ENCODE results near the gene STRA6. TPM values are rescaled to one million over a fixed set of nuclear protein-coding genes. Genes with fewer than 3 reads are reported as not detected.
A peak's percentile ranks its signal among the peaks of the same experiment; 100 is the strongest.

The STRA6 gene
- polyA plus RNA-seq, 3 donors = 24.4 to 40.6 (median 35.4) TPM

- no peak for DNase-seq (ENCODE audit: extremely low read depth in 1 of 11, low read depth in 9 of 11, low spot score in 4 of 11)
These were observed 9.3 kb downstream of the STRA6 start for GRCh38 chr15:74193299-74193718.

- DNase-seq (ENCODE audit: extremely low read depth in 1 of 11, low read depth in 9 of 11, low spot score in 4 of 11) = no peak
These were observed 9.8 kb downstream of the STRA6 start for GRCh38 chr15:74192751-74193150.

- no peak for DNase-seq (ENCODE audit: extremely low read depth in 1 of 11, low read depth in 9 of 11, low spot score in 4 of 11)
These were observed 10.8 kb downstream of the STRA6 start for GRCh38 chr15:74191798-74192197.

- no peak for DNase-seq (ENCODE audit: extremely low read depth in 1 of 11, low read depth in 9 of 11, low spot score in 4 of 11)
These were observed 14.4 kb downstream of the STRA6 start for GRCh38 chr15:74188216-74188615.

- no peak for DNase-seq (ENCODE audit: extremely low read depth in 1 of 11, low read depth in 9 of 11, low spot score in 4 of 11)
These were observed 16.8 kb downstream of the STRA6 start for GRCh38 chr15:74185710-74186348.

GRCh38 chr15:74184582-74185091 is 17.9 kb downstream of the STRA6 start:
- DNase-seq (ENCODE audit: extremely low read depth in 1 of 11, low read depth in 9 of 11, low spot score in 4 of 11) = no peak

GRCh38 chr15:74182131-74182530 is 20.5 kb downstream of the STRA6 start:
- DNase-seq (ENCODE audit: extremely low read depth in 1 of 11, low read depth in 9 of 11, low spot score in 4 of 11) = no peak

GRCh38 chr15:74180881-74181602 is 21.5 kb downstream of the STRA6 start:
- DNase-seq (ENCODE audit: extremely low read depth in 1 of 11, low read depth in 9 of 11, low spot score in 4 of 11) = no peak

- no peak for DNase-seq (ENCODE audit: extremely low read depth in 1 of 11, low read depth in 9 of 11, low spot score in 4 of 11)
These were observed 22.4 kb downstream of the STRA6 start for GRCh38 chr15:74179983-74180880.

- DNase-seq (ENCODE audit: extremely low read depth in 1 of 11, low read depth in 9 of 11, low spot score in 4 of 11) = no peak
These were observed 23.3 kb downstream of the STRA6 start for GRCh38 chr15:74179101-74179841.

GRCh38 chr15:74178326-74179100 is 24.1 kb downstream of the STRA6 start:
- DNase-seq (ENCODE audit: extremely low read depth in 1 of 11, low read depth in 9 of 11, low spot score in 4 of 11) = no peak

GRCh38 chr15:74176262-74177214 is 26.0 kb downstream of the STRA6 start:
- no peak for DNase-seq (ENCODE audit: extremely low read depth in 1 of 11, low read depth in 9 of 11, low spot score in 4 of 11)

GRCh38 chr15:74175271-74176191 is 27.1 kb downstream of the STRA6 start:
- no peak for DNase-seq (ENCODE audit: extremely low read depth in 1 of 11, low read depth in 9 of 11, low spot score in 4 of 11)

- no peak for DNase-seq (ENCODE audit: extremely low read depth in 1 of 11, low read depth in 9 of 11, low spot score in 4 of 11)
These were observed 27.7 kb downstream of the STRA6 start for GRCh38 chr15:74174958-74175253.

- peak in 1 of 11 donors; percentile 49 for DNase-seq (ENCODE audit: extremely low read depth in 1 of 11, low read depth in 9 of 11, low spot score in 4 of 11)
These were observed 28.2 kb downstream of the STRA6 start for GRCh38 chr15:74174219-74174957.

All from renal cortex interstitium (tissue), 11 donors.